Subcutaneous preadipocyte (primary cell): ENCODE measurements around the gene YY2. TPM values are rescaled to one million over a fixed set of nuclear protein-coding genes. Genes with fewer than 3 reads are reported as not detected.

Experiments used
- small RNA-seq: library from RNA; depleted of rRNA; stranded (forward); fragments of <200 nt; gene quantifications from one replicate; pipeline ENCODE3, GENCODE V24; 2012
- total RNA-seq: library from RNA; depleted of rRNA; stranded (reverse); fragments of >200 nt; gene quantifications from 2 replicates; pipeline ENCODE4 v1.2.3, GENCODE V29; 2012

YY2 gene
- total RNA-seq: 1.6 and 2.2 TPM in 2 replicates

GRCh38 chrX:21855937-21856415, at the start of gene YY2:
Gene YY2, plus strand, starts transcription at chrX:21855987. Its CDS starts 498 bp downstream, at chrX:21856485.

GRCh38 chrX:21839334-21840192, 16.2 kb upstream of the YY2 start, which contains the start of gene MBTPS2:
Gene MBTPS2, plus strand, starts transcription at chrX:21839617. Its CDS starts 118 bp downstream, at chrX:21839735.

Small RNA genes lying within 50 kb of the gene (small RNA-seq; reads per million reads assigned to genes)
- not detected for gene U73479.1

Other genes with a start within 250 kb of the YY2 start
- gene KLHL34, start 197.7 kb upstream of the YY2 start, total RNA-seq: not detected in 2 replicates
- gene SMPX, start 97.9 kb upstream of the YY2 start, total RNA-seq: not detected in 2 replicates
- gene MBTPS2, start 16.4 kb upstream of the YY2 start, total RNA-seq: 8.5 and 9.6 TPM in 2 replicates
- 124 and 194 TPM in 2 replicates for gene SMS, start 84.7 kb downstream of the YY2 start, total RNA-seq
- gene PHEX, start 176.3 kb downstream of the YY2 start, total RNA-seq: 0.78 and 1.1 TPM in 2 replicates